H54 (cell line): ENCODE measurements around the gene FBXW8.

Experiments used
- DNase-seq: peaks from one replicate; pipeline ENCODE4 v3.0.0; 2011; ENCODE audit warnings: low spot score, mixed read lengths; ENCODE audit not compliant: insufficient read length
- FAIRE-seq: peaks from 3 replicates; lab custom pipeline; 2011; peaks lifted over from hg19 to GRCh38; lab: Jason Lieb, UNC
- POLR2A ChIP-seq: IDR thresholded peaks from 2 replicates; pipeline ENCODE4 v1.6.1; 2011; ENCODE audit warnings: low read depth, mild to moderate bottlenecking, low read length

FBXW8 gene

GRCh38 chr12:116945886-116946550, 35.3 kb downstream of the FBXW8 start:
- FAIRE-seq: no peak
- no peak for DNase-seq
- TF ChIP-seq POLR2A: no peak

- no peak for TF ChIP-seq POLR2A
- FAIRE-seq (no peak), DNase-seq (no peak)
Observed at GRCh38 chr12:116948298-116948697, 37.5 kb downstream of the FBXW8 start.

DNA sequence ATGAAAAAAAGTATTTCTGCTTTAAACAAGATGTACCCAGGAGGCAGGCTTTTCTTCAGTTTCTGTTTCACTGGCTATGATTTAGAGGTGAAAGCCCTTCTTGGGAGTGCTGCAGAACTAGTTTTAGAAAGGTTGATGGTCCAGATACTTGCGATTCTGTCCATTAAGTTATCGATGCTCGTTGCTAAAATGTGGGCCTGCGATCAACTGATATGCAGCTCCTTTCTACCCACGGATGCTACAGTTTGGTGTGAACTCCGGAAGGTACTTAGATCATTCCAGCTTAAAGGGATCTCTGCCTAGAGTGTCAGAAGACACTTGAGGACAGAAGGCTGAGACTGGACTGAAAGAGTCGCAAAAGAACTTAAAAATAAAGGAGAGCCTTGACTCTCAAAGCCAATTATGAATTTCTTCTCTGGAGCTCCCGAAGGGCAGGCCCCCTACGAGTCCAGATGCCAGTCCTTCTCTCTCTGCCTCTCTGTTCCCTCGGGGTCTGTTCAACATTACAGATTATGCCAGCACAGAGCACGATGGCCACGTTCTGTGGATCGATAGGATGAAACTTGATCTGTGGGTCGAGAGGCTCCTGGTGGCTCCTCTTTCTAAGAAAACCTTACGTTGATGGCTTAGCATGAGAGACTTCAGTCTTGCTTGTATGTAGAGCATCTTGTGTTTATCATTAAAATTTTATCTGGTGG, 40.0 kb downstream of the FBXW8 start:
- no peak for TF ChIP-seq POLR2A
- DNase-seq: no peak
- FAIRE-seq: no peak

DNA sequence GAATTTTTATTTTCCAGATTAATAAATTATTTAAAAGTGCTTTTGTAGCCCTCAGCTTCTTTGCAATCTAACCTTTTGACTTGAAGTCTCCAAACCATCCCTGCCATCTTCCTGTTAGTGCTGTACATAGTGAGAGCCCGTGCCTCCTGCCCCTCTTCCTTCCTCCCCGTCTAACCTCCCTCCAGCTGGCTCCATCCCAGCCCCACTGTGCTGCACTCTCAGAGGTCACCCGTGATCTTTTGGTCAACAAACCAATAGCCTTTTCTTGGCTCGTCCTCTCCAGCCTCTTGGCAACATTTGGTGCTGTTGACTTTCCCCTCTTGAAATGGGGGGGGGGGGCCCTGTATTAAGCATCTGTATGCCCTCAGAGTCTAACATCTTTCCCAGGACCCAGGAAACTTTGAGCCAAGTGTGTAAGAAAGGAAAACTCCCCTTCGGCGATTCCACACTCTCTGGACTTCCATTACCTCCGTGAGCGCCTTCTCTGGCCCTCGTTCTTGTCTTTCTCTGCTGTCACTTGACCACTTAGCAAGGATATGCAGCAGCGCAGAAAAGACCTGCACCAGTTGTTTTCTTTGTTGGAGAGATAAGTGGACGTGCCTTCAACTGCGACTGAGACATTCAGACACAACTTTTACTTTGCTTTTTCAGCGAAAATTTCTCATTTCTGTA, 44.1 kb downstream of the FBXW8 start:
- no peak for TF ChIP-seq POLR2A
- no peak for FAIRE-seq
- no peak for DNase-seq

GRCh38 chr12:116955382-116956021, 44.8 kb downstream of the FBXW8 start:
- TF ChIP-seq POLR2A: no peak
- FAIRE-seq (no peak), DNase-seq (no peak)

GRCh38 chr12:116958402-116959197, 47.9 kb downstream of the FBXW8 start:
- DNase-seq (no peak), FAIRE-seq (no peak)
- TF ChIP-seq POLR2A: no peak

DNA sequence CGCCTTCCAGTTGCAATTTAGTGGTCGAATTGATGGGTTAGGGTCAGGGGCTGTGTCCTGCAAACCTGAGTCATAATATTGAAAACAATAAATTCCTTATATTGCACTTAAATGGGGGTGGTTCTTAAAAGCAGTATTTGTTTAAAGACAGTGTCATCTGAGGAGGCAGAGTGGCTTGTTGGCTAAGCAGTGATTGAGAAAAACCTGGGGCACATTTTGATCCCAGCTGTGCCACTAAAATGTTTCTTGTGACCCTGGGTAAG, 48.4 kb downstream of the FBXW8 start:
- DNase-seq (no peak), FAIRE-seq (no peak)
- TF ChIP-seq POLR2A: no peak

DNA sequence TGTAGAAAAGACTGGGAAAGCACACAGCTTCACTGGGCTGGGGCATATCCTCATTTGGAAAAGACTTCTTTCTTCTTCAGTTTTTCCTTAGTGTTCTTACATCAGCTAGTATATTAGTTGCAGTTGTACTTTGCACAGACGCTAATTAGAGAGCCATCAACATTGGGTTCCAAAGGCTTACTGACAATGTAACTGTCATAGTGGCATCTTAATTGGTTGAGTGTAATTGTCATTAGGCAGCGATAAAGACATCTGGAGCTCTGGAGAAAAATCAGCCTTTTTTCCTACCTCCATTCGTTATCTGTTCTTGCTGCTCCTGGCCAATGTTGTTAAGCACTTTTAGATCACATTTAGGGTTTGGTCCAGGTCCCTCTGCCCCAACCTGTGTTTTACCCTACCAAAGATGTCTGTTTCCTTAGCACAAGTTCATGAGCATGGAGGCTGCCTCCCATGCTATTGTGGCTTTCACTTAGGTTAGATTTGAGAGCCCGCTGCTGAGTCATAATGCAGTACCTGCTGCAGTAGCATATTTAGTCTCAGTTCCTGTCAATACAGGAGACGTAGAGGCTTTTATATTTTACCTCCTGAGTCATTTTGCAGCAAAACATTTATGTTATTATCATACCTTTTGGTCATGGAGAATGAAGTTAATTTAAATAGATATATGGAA, 49.2 kb downstream of the FBXW8 start:
- FAIRE-seq (no peak), DNase-seq (no peak)
- no peak for TF ChIP-seq POLR2A

- DNase-seq (no peak), FAIRE-seq (no peak)
Observed at GRCh38 chr12:116962197-116962596, 51.4 kb downstream of the FBXW8 start.

GRCh38 chr12:116962783-116963356, 52.1 kb downstream of the FBXW8 start:
- FAIRE-seq (no peak), DNase-seq (no peak)
- TF ChIP-seq POLR2A: no peak

More at GRCh38 chr12:116962197-116962596, 51.4 kb downstream of the FBXW8 start:
- no peak for TF ChIP-seq POLR2A

DNA sequence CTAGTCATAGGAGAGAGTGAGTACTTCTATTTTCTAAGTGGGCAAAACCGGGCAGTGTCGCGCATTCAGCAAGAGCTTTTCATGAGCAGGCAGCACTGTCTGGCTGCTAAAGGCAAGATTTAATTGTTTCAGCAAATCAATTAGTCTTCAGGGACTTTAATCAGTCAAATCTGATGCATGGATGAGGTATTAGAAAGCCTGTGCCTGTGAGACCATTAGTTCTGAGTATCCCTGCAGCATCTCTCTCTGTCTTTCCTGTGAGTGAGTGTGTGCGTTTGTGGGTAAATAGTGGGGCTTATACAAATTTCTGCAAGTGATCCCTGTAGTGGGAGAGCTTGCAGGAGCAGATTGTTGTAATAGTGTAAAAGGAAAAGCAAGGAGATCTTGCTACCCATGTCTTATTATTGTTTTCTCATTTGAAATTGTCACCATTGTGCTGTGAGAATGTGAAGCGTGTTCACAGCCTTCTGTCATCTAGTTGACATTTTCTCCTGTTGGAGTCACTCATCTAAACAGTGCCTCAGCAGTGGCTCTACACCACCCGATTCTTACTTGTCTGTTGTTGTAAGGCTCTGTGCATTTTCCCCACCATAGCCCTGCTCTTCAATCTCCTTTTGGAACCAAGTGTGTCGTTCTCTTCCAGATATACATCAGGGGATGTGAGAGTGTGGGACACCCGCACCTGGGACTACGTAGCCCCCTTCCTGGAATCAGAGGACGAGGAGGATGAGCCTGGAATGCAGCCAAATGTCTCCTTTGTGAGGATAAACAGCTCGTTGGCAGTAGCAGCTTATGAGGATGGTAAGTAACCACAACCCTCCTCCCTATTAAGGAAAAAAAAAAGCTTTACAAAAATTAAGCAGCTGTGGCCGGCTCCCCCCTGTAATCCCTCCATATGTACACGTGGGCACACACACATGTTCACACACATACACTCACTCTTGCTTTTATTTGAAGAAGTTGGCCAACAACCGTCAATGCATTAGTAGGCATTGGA, 53.6 kb downstream of the FBXW8 start:
- no peak for TF ChIP-seq POLR2A
- FAIRE-seq (no peak), DNase-seq (no peak)

DNA sequence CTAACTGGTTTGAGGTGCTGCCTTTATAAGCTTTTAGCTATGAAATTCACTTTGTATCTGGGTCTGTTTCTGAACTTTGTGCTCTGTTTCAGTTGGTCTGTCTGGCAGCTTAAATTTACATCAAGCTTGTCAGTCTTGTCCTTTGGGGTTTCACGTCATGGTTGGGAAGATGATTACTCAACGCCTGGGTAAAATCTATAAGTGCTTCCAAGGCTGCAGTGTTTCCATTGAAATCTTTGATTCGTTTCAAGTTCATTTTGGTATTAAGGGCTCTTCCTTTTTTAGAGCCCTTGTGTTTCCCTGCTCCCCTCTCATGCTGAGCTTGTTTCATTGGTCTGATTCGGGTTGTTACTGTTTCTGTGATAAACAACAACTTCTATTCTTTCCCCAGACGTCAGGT, 58.2 kb downstream of the FBXW8 start:
- DNase-seq (no peak), FAIRE-seq (no peak)
- TF ChIP-seq POLR2A: no peak
